Epidermal melanocyte (primary cell): ENCODE results near the gene BOLA3.
"Not testable (repeated sequence)": the region's sequence is repeated elsewhere in the genome, so short reads cannot be mapped to it uniquely, and the experiment has no call there.

Experiments
- DNase-seq: peaks from one replicate; pipeline ENCODE4 v3.0.0; 2011; ENCODE audit warnings: low spot score; ENCODE audit not compliant: insufficient read length

Gene BOLA3

DNA sequence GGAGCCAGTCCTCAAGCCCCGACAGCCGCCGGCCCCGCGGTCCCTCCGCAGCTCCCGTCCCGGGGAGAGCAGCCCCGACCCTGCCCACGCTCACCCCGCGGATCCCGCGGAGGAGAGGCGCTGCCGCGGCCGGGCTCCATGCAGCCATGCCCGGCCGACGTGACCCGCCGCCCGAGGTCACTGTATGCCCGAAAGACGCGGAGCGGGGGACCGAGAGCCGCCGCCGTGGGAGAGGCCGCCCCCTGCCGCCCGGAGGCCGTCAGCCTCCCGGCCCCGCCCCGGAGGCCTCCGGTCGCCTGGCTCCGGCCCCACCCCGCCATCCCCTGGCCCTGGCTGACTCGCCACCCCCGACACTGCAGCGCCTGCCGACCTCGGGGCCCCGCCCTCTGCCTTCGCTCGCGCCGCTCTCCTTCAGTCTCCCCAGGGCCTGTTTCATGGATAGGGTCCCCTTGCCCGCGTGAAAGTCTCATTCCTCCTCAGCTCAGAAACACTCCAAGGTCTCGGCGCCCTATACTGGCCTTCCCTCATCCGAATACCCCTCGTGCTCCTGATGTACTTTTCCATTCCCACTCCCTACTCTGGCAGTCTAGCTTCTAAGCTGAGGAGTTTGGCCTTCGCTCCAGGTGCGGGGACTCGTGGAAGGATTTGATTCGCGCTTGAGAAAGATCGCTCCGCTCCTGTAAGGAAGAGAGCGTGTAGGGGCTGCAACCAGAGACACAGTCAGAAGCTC lies at the start of gene BOLA3:
TSS of gene BOLA3 (minus strand) at position 186 of the 730 bp plus-strand sequence. CDS start at position 148, 38 bp downstream.
- DNase-seq = peak; percentile 91

- DNase-seq = no peak
These were observed 49.3 kb upstream of the BOLA3 start for GRCh38 chr2:74197049-74197448.

- DNase-seq = no peak
These were observed 47.1 kb upstream of the BOLA3 start for GRCh38 chr2:74194799-74195198.

GRCh38 chr2:74191596-74192380 lies 44.1 kb upstream of the BOLA3 start:
- DNase-seq = no peak

GRCh38 chr2:74188696-74189095 lies 41.0 kb upstream of the BOLA3 start:
- DNase-seq = no peak

- DNase-seq = peak; percentile 19
These were observed 40.4 kb upstream of the BOLA3 start for GRCh38 chr2:74188018-74188601.

DNA sequence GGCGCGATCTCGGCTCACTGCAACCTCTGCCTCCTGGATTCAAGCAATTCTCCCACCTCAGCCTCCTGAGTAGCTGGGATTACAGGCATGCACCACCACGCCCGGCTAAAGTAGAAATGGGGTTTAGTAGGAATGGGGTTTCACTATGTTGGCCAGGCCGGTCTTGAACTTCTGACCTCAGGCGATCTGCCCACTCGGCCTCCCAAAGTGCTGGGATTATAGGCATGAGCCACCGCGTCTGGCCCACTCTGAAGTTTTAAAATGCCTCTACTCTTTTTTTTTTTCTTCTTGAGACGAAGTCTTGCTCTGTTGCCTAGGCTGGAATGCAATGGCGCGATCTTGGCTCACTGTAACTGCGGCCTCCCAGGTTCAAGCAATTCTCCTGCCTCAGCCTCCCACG lies 39.0 kb upstream of the BOLA3 start:
- DNase-seq = not testable (repeated sequence)

GRCh38 chr2:74186038-74186437 lies 38.3 kb upstream of the BOLA3 start:
- no peak for DNase-seq

- no peak for DNase-seq
These were observed 36.2 kb upstream of the BOLA3 start for GRCh38 chr2:74183878-74184277.

GRCh38 chr2:74181739-74182138 lies 34.0 kb upstream of the BOLA3 start:
- DNase-seq = no peak

DNA sequence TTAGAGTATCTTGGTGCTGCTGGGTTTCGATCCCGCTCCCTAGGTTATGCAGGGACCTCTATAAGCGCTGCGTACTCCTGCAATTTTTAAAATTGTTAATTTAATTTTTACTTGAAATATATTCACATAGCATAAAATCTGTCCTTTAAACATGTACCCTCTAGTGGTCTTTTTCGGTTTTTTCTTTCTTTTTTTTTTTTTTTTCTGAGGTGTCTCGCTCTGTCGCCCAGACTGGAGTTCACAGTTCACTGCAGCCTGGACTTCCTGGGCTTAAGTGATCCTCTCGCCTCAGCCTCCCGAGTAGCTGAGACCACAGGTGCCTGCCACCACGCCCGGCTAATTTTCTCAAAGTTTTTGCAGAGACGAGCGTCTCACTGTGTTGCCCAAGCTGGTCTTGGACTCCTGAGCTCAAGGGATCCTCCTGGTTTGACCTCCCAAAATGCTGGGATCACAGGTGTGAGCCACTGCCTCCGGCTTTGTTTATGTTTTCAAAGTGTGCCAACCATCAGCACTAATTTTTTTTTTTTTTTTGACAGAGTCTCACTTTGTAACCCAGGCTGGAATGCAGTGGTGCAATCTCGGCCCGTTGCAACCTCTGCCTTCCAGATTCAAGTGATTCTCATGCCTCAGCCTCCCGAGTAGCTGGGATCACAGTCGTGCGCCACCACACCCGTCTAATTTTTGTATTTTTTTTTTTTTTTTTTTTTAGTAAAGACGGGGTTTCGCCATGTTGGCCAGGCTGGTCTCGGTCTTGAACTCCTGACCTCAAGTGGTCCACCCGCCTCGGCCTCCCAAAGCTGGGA lies 31.6 kb upstream of the BOLA3 start:
- DNase-seq = no peak

DNA sequence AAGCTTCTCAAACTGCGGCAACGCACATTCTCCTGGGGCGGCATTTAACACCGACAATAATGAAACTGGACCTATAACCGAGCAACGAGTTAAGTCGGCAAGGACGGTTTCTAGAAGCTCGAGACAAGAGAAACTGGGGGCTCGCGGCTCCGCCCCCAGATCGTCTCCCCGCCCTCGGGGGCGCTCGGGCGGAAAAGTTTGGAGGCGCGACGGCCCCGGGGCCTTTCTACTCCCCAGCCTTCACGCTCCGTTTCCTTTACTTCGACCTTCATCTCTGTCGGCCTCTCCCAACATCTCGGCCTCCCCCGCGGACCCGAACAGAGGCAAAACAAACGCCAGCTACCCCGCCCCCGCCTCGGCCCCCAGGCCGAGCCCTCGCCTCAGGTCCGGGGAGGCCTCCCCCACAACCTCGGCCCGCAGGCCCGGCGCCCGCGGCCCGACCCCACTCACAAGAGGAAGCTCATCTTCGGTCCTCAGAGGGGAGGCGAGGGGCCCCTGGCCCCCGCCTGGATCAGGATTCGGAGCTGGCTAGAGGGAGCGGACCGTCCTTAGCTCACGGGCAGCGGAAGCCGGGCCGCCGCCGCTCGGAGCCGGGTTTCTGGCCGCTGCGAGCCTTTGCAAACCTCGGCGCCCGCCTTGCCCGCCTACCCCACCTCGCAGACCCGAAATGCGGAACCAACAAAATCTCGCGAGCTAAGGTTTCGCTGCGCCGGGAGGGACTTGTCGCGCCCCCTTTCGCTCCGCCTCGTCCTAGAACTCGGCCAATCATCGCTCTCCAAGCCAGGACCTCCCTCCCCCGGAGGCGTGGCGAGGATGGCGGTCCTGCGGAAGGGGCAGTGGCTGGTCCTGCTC lies 30.7 kb upstream of the BOLA3 start, which contains the start of gene MOB1A:
TSS of gene MOB1A (minus strand) at position 669 of the 852 bp plus-strand sequence. CDS start at position 464, 205 bp downstream.
- DNase-seq = peak; percentile 88

- no peak for DNase-seq
These were observed 30.0 kb upstream of the BOLA3 start for GRCh38 chr2:74177696-74178095.

DNA sequence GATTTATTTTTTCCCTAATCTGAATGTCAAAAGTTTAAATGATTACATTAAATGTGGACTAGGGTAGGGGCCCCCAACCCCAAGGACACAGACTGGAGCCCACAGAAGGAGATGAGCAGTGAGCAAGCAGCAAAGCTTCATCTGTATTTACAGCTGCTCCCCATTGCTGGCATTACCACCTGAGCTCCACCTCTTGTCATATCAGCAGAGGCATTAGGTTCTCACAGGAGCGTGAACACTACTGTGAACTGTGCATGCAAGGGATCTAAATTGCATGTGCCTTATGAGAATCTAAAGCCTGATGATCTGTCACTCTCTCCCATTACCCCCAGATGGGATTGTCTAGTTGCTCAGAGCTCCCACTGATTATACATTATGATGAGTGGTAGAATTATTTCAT lies 27.2 kb upstream of the BOLA3 start:
- no peak for DNase-seq

- no peak for DNase-seq
These were observed 21.0 kb upstream of the BOLA3 start for GRCh38 chr2:74168739-74169138.

DNA sequence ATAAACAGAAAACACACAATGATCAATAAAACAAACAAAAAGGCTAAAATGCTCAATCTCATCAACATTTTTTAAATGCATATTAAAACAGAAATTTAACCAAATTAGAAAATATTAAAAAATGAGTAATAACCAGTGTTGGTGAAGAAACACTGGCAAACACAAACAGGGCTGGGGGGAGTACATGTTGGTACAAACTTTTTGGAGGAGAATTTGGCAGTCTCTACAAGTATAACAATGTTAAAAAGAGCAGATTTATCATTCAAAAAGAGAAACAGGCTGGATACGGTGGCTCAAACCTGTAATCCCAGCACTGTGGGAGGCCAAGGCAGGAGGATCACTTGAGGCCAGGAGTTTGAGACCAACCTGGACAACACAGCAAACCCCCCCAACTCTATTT lies 17.0 kb upstream of the BOLA3 start:
- no peak for DNase-seq

DNA sequence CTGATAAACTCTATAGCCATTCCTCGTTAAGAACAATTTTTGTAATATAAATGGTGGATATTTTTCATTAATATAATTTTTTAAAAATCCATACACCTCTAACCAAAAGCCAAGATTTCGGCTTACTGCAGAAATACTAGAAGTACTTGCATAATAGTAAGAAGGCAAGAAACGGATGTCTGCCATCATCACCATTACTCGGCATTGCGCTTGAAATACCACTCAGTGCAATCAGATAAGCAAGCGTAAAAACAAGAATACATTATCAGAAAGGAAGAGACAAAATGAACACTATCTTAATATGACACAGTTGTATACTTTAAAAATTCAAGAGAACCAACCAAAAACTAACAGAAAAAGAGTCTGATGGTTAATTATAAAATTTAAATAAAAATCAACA lies 15.2 kb upstream of the BOLA3 start:
- no peak for DNase-seq

DNA sequence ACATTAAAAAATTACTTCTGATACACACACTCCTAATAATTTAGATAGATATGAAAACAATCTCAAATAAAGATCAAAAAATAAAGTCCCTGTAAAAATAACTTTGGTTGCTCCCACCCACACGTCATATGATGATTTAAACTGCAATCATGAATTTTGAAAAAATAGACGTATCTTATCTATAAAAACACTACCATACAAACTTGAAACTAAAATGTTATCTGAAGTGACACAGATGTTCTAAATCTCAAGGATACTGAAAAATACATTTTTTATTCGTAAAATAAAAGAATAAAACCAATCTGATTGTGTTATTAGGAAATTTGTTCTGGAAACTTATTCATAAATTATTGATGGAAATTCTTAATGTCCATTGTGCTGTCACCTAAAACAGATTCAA lies 8.1 kb upstream of the BOLA3 start:
- no peak for DNase-seq

DNA sequence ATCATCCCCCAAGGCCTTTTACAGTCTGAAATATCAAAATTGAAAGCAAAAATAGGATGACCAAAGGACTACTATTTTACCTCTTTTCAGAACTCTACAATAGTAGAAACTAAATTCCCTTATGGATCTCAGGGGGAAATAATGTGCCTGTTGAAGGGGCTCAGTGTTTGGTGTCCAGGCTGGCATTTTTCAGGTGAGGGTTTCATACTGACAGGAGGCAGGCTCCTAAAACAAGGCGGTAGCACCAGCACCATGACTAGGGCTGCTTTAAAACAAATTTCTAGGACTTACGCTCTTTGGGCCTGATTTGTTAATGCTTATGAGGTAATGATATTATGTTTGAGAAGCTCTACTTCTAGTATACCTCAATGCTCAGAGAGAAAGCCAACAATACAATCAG lies 5.2 kb upstream of the BOLA3 start:
- DNase-seq = no peak

DNA sequence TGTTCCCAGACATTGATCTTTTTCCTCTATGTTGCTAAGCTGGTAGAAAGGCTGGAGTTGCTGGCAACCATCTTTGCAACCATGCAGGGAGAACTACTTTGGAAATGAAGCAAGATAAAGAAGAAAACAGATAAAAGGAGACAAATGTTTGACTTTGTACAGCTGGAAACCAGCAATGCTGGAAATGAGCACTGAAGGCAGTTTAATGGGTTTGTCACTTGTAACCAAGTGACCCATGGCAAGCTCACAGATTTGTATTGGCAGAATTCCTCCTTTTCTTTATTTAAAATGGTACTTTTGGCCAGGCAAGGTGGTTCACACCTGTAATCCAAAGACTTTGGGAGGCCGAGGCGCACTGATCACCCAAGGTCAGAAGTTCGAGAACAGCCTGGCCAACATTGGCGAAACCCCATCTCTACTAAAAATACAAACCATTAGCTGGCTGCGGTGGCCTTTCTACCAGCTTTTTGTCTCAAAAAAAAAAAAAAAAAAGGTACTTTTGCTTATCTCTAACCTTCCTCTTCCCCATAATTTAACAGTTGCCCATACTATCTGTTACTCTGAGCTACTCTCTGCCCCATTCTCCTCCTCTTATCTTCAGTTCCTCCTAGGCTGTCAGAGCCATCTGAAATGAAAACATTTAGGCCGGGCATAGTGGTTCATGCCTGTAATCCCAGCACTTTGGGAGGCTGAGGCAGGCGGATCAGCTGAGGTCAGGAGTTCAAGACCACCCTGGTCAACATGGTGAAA lies 2.0 kb upstream of the BOLA3 start:
- no peak for DNase-seq
